GM21723 (cell line): Measurements from ENCODE around the gene REPIN1.
"Not testable (repeated sequence)": the region's sequence is repeated elsewhere in the genome, so short reads cannot be mapped to it uniquely, and the experiment has no call there.

Experiments used
- ATAC-seq: cut with Tn5 transposase; IDR thresholded peaks from one replicate; pipeline ENCODE4 v1.9.1; 2021; ENCODE audit warnings: mild to moderate bottlenecking, moderate library complexity; ENCODE audit not compliant: unreplicated experiment

The REPIN1 gene

DNA sequence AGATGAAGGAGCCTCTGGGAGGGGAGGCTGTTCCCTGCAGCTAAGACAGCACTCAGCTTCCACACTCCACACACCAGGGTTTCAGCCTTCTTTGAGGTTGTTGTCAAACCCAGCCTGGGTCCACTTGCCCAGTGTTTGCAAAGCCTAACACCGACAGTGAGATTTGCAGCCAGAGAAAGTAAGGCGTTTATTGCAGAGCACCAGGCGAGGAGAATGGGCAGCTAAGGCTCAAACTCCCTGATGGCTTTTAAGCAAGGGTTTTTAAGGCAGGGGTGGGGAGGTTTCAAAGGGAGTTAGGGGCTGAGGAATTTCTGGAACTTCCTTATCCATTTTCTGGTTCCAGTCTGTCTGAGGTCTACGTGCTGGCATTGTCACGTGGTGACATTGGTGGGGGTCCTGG, 5.8 kb downstream of the REPIN1 start:
- no peak for ATAC-seq

DNA sequence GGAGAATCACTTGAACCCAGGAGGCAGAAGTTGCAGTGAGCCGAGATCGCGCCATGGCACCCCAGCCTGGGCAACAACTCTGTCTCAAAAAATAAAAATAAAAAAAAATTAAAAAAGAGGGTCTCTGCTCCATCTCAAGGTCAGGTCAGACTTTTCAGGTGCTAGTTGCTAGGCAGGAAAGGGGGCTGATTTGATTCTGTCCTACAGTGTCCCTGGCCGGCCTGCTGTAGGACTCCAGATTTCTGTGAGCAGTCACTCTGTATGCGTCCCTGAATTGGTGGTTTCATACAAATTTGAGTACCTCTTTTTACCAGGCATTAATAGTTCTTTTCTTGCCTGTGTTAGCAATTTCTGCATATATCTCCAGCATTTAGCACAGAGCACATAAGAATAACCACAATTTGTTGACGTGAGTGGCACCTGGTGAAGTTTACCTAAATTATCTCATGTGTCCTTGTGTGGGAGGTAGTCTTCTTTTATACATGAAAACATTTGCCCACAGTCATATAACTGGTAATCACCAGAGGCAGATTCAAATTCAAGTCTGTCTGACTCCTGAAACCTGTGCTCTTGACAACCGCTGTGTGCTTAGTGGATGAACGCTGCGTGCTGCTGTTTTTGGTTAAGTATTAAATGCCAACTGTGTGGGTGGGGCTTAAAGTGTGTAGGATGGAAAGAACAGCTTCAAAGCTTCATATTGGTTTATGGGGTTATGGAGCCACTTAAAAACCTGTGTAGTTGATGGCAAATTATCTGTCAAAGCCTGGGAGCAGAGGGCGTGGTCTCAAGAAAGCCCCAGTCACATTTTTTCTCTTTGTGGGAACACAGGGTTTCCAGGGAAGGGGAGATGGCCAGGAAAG, 7.3 kb downstream of the REPIN1 start:
- ATAC-seq, result no peak

DNA sequence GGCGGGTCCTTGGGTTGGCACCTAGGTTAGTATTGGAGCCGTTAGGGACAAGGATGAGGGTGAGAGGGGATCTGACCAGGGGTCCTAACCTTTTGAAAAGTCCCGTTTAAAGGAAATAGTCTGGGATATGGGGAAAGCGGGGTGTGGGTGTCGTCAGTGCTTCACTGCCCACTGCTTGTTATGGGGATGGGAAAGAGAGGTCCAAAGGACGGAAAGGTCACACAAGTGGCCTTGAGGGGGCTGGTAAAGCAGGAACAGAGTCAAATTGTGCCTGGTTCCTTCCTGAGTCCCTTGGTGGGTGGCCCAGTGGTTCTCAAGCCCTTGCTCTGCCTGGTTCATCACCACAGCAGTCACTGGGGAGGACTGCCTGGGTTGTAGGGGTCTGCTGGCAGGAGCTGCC, 7.9 kb downstream of the REPIN1 start:
- no peak for ATAC-seq

DNA sequence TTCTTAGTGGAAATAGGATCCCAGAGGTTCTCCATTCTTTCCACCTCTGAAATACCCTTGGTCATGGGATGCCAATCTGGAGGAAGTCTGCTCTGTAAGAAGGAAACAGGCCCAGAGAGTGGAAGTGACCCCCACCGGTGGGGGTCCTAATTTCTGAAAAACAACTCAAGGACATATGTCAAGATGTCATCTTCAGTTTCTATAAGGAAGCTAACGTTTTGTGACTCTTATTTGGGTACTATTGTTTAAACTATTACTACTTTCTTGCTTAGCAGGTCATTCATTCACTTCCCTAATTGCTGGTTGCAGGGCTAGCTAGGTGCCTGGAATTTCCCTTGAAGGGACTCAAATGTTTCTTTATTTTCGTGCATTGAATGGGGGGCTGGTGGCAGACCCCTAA, 8.6 kb downstream of the REPIN1 start:
- ATAC-seq, result no peak

DNA sequence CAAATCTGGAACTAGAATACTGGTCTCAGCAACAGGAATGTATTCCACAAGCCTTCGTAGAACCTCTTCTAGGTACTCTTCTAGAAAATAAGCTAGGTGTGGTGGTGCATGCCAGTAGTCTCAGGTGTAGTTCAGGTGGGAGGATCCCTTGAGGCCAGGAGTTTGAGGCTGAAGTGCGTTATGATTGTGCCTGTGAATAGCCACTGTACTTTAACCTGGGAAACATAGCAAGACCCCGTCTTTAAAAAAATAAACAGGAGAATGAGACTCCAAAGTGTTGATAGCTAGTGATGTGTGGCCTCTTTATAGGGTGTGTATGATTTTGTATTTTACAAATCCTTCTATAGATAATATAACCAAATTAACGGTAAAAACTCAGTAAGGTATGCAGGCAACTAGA, 9.0 kb downstream of the REPIN1 start:
- ATAC-seq, result no peak

DNA sequence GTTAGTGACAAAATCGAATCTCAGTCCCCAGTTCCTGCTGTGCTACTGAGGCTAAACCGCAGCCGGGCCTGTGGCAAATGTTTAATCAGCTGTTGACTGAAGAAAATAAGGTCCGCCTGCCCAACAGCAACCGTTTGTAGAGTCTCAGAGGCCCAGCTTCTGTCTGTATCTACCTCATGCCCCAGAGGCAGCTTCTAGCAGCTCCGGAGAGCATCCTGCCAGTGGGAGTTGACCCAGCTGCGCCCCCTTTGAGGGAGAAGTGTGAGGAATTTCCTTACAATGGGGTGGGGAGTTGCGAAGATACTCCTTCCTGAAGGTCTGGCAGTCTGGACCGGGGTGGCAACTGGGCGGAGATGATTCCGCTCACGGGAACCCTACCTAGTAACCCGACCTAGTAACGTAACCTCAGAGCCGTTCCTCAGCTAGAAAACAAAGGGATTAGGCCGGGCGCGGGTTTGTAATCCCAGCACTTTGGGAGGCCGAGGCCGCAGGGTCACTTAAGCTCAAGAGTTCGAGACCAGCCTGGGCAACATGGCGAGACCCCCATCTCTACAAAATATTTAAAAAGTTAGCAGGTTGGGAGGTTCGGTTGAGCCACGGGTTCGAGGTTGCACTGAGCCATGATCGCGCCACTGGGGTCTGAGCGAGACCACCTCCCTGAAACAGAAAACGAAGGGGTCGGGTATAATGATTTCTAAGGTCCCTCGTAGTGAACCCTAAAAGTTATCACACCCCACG, 9.7 kb downstream of the REPIN1 start:
- ATAC-seq, result peak; percentile 16

DNA sequence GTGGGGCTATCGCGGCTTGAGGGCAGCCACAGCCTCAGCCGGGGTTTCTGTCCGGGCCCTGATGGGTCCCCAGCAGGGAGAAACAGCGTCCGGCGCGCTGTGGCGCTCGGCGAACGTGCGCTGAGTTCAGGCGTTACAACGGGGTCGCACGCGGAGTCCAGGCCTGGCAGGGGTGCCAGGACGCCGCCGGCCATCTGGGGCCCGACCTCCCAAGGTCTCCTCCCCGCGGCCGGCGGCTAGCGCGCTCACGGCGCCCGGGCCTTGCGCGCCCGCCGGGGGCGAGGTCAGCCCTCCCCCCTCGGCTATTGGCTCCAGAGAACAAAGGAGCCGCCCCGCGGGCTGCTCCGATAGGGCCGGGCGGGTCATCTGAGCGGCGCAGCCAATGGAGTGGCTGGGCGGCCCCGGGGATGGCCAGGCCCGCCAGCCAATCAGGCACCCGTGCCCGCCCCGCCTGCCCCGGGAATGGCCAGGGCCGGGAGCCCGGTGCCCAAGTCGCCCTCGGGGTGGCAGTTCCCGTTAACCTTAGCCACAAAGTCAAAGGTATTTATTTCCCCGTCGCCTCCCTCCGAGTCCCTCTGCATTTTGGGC, 10.3 kb downstream of the REPIN1 start, which contains the start of gene ZNF775:
ZNF775 (plus strand) TSS at position 478 of the 588 bp plus-strand sequence. CDS start 9,141 bp downstream, outside the sequence.
- ATAC-seq, result peak; percentile 79

DNA sequence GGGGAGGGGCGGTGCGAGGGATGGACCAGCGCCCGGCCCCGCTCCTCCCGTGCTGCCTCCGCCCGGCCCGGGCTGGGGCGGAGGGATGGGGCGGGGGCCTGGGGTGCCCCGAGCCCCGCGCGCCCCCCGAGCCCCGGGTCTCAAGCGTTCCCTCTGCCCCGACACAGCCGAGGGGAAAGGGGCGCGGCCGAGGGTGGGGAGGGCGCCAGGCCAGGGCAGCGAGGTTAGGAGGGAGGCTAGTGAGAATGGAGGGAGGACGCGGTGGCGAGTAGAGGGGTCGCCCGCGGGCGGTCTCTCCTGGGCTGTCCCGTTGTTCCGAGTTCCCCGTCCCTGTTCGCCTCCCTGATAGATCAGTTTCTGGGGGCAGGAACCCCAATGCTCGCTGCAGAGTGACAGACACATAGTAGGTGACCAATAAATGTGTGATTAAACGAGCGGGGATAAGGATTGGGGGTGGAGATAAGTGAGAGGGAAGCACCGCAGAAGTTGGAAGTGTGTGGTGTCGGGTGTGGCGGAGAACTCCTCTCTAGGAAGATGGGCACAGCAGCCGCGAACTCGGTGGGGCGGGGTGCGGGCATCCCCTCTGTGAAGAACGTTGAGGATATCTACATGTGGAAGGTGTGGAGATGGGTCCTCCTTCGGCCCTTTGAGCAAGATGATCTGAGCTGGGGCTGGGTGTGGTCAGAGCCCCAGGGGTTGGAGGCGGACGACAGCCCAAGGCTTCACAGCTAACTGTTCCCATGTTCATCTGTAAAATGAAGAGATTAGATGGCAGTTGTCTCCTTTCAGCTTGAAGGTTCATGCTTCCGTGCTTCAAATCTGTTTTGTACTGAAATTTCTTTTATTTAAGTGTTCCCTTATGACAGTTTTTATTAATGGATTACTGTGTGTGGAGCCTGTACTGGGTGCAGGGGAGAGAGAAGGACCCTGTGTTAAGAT, 11.1 kb downstream of the REPIN1 start:
- ATAC-seq, result no peak

DNA sequence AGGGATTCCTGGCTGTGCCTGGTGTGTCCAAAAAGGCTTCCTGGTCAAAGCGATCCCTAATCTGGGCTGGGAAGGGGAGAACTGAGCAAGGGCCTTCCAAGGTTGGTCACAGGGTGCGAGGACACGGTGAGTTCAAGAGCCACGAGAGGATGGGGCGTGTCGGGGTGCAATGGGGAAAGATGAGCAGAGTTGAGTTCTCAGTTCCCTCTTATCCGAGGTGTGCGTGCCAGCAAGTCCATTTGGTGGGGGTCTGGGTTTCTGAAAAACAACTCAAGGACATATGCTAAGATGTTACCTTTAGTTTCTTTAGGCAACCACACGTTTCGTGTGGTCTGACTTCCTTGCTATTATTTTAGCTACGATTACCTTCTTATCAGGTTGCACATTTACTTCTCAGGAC, 11.8 kb downstream of the REPIN1 start:
- no peak for ATAC-seq

DNA sequence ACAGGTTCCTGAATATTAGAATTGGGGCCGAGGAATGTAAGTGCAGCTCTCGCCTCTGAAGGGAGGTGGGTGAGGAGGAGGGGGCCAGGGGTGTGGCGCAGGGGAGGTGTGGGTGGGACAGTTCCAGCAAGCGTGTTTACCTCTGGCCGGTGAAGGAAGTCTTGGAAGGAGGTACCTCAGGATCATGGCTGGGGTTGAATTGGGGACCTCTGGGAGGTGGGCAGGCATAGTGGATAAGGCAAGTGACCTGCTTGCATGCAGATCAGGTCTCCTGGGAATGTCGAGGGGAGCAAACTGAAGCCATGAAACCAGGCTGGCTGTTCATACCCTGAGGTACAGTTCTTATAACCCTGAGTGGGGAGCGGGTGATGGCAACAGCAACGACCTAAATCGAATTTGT, 12.5 kb downstream of the REPIN1 start:
- no peak for ATAC-seq

DNA sequence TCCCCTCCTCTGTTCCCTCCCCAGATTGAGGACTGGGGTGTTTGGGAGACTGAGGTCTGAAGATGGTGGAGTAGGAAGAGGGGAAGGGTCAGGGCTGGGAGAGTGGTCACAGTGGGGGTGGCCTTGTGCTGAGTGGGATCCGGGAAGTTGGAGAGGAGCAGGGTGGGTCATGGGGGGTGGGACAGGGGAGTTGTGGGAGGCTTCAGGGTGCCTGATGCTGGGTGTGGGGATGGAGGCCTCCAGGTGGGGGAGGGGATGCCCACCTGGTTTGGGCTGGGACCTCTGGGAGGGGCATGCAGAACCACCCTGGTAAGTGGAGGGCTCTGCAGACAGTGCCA, 13.1 kb downstream of the REPIN1 start:
- no peak for ATAC-seq

DNA sequence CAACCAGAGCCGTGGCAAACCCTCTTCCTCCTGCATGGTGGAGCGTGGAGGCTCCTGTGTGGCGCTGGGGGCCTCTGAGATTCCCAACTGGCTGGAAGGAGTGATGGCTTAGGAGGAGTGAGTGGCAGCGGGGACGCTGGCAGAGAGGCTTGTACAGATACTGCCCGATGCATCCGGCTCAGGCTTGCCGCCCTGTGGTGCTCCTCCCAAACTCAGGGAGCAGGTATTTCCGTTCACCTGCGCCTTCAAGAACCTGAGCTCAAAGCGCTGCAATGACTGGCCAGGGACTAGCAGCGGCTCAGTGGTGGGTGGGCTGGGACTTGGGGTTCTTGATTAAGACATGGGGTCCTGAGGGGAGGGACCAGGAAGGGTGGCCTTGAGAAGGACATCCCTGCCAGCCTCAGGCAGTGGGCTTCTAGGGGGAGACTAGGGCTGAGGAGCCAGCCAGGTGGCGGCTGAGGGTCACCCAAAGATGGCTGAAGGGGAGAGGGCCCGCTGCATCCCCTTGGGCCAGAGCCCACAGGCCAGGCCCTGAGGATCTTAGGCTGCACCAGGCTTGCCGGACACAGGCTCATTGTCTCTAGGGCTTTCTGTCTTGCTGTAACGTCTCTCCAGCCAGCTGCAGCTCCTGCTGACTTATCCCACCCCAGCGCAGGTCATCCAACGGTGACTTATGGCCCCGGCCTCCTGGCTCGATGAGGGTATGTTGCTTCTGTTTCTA, 13.7 kb downstream of the REPIN1 start:
- ATAC-seq, result no peak

DNA sequence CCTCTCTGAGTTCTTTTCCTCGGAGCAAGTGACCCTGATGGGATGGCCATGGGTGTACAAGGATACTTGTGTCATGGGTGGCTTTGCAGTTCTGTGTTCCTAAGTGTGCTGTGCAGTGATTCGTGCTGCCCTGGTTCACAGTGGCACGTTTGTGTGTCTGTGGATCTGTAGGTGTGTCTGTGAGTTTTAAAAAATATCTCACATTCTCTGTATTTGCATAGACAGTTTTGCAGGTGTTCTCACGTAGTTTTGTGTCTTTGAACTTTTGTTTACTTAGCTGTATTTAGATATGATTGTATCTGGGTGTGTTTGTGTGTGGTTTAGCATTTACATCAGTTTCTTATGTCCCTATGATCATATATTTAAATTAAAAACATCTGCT, 14.2 kb downstream of the REPIN1 start:
- ATAC-seq, result no peak

DNA sequence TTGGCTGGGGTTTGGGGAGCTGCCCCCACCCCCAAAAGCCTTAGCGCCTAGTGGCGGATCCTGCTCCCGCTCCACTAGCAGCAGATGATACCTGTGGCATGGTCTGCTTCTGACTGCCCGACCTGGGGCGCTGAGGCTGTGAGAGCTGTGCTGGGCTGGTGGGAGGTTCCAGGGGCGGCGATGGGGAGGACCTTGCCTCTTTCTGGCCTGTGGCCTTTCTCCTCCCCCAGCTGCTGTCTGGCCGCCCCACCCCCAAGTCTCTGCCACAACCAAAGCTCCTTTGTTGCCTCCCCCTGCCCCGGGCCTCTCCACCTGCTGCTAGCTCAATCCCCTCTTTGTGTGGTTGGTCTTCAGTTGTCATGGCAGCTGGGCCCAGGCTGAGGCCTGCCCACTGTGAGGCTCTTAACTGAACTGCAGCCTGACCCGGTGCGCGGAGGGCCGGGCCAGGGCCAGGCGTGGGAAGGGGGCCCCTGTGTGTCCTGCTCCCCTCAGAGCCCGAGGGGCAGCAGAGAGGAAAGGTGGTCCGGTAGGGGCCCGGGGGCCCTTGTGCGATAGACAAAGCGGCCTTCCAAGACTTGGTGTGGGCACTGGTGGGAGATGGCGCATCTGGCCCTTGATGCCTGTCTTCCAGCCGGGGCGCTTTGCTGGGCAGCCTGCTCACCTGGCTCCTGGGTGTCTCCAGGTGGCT, 15.2 kb downstream of the REPIN1 start:
- ATAC-seq, result no peak

DNA sequence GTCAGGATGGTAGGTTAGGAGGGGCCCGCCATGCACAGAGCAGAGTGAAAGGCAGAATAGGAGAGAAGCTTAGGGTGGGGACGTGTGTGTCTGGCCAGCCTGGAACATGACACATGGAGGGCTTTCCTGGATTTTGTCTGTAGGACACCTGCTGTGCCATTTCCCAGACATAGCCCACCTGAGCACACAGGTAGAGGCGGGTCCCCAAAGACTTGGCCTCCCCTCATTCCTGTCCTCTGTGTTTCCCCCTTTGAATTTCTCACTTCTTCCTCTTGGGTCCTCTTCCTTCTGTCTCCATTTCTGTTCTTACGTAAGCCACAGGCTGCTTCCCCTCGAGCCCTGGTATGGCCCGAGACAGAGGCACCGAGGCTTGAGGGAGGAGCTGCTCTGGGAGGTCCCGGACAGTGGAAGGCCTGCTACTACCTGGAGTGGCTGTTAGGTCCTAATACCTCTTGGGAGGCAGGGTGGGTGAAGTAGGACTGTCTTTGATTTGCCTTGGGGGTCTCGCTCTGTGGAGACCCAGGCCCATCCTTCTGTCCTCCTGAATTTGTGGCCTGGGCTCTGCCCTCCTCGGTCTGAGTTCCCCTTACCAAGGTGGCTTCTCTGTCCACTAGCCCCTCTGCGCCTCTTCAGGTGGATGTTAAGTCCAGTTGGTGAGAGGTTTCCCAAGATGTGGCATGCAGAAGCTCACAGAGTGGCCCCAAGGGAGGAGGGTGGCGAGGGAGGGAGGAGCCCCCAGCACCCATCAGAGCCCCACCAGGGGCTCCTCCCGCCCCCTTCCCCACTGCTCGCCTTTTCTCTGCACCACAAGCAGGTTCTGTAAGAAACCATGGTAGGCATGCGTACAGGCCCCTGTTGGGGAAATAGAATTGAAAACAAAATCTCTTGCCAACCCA, 16.0 kb downstream of the REPIN1 start:
- ATAC-seq, result no peak

DNA sequence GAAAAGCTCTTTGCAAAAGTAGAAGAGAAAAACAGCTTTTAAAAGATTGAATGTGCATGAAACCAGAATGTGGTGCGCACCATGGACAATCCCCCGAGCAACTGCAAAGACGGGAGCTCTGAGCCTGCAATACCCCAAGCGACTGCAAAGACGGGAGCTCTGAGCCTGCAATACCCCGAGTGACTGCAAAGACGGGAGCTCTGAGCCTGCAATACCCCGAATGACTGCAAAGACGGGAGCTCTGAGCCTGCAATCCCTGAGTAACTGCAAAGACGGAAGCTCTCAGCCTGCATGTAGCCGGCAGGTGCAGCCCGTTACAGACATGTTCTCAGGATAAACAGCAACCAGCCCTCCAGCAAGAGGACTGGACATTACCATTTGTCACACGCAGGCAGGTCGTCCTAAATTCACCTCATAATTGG, 16.7 kb downstream of the REPIN1 start:
- ATAC-seq, result no peak

DNA sequence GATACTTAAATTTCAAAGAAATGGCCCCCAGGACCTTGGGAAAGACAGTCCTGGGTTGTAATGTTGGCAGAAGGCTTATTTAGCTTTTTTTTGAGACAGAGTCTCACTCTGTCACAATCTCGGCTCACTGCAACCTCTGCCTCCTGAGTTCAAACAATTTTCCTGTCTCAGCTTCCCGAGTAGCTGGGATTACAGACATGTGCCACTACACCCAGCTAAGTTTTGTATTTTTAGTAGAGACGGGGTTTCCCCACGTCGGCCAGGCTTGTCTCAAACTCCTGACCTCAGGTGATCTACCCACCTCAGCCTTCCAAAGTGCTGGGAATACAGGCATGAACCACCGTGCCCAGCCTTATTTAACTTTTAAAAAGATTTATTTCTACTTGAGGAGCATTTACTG, 17.3 kb downstream of the REPIN1 start:
- not testable (repeated sequence) for ATAC-seq

DNA sequence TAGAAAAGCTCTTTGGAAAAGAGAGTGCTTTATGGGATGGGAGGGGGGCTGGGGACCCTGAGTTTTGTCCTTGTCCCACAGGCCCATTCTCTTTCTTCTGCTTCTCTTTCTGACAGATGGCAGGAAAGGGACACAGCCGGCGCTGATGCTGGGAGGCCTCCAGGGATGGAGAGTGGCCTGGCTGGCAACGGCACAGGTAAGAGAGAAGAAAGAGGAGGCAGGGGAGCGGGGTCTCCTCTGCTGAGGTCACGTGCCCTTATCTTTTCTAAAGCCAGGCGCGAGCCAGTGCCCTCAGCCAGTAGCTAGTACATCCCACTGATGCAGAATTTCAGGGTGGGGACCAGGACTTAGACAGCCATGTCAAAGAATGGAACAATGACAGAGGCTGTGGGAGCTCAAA, 19.7 kb downstream of the REPIN1 start:
- ATAC-seq, result no peak
